Glomerular endothelial cell (primary cell): ENCODE data around the gene ZNF837. TPM values are rescaled to one million over a fixed set of nuclear protein-coding genes. Genes with fewer than 3 reads are reported as not detected.

Source experiments
- DNase-seq: peaks from one replicate; pipeline ENCODE4 v3.0.0-alpha.2; 2011; ENCODE audit warnings: low read depth, low spot score; ENCODE audit errors: extremely low read depth
- total RNA-seq: library from RNA; depleted of rRNA; stranded (reverse); fragments of >200 nt; gene quantifications from 2 replicates; pipeline ENCODE4 v1.2.3, GENCODE V29; 2015

ZNF837 gene
- total RNA-seq, 1 donor from 2014 or later = 5.3 TPM

DNA sequence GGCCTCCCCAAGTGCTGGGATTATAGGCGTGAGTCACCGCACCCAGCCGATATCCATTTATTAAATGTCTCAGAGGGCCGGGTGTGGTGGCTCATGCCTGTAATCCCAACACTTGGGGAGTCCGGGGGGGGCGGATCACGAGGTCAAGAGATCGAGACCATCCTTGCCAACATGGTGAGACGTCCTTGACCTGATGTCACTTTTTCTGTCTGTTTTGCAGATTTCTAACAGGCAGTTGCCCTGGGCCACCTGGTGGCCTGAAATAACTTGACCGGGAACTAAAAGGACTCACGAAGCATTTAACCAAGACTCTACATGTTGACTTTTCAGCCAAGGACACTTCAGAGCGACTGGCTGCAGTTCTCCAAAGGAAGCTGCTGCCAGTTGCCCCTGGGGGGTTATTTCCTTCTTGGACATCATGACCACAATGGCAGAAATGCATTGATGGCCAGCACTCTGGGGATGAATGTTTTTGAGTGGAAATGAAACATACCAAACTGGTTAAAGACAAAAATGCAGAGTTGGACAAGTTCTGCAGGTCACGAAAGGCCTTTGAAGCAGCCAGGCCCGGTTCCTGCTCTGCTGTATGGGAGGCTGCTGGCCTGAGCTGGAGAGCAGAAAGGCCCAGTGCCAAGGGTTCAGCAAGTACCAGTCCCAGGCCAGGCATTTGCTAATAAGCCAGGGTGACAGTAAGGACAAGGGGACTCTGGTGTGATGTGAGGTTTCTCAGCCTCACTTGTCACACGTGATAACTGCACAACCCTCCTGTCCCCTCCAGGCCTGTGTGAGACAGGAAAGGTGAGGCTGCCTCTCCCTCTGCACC, 8.3 kb downstream of the ZNF837 start:
- DNase-seq = no peak

DNA sequence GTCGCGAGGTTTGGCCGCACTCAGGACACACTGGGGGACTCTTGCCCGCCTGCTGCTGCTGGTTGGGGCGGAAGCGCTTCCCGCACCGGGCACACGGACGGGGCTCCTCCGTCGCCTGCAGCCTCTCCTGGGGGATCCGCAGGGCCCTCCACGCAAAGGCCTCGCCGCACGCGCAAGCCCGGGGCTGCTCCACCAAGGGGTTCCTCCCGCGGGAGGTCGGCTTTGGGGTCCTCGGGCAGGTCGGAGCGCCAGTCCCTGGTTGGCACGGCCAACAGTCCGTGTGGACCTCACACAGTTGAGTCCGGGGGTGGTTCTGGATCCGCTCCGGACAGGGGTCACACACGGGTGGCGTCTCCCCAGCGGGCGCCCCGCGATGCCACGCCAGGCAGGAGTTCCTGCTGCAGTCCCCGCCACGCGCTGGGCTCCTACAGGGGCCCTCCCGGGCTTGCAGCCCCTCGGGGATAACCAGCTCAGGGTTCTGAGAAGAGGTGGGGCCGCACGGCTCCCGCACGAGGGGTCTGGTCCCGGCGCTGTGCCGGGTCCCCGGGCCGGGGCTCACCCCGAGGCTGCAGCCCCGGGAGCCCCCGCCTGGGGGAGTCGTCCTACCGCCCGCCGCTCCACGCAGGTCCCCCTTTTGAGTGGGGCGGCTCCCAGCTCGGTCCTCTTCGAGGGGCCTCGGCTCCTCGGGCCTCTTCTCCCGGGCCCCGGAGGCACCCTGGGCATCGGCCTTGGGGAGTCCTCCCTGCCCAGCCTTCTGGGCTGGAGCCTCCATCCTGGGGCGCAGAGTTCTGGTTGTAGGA, 12.1 kb downstream of the ZNF837 start:
- DNase-seq = no peak

DNA sequence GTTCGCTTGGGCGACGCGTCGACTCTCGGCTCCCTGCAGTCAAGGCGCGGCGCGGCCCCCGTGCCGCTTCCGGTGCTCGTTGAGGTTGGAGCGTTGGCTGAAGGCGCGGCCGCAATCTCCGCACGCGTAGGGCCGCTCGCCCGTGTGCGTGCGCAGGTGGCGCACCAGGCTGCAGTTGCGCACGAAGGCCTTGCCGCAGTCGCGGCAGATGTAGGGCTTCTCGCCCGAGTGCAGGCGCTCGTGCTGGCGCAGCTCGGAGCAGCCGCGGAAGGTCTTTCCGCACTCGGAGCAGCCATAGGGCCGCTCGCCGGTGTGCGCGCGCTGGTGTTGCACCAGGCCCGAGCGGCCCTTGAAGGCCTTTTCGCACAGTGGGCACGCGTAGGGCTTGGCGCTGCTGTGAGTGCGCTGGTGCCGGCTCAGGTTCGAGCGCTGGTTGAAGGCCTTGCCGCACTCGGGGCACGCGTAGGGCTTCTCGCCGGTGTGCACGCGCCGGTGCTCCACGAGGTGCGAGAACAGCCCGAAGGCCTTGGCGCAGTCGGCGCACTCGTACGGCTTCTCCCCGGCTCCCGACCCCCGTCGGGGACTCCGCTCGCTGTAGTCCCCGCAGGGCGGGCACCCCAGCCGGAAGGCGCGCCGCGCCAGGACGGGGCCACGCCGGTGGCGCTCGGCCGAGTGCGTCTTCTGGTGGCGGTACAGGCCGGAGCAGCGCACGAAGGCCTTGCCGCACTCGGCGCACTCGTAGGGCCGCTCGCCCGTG, 13.0 kb downstream of the ZNF837 start:
- no peak for DNase-seq

GRCh38 chr19:58366585-58367430, 14.0 kb downstream of the ZNF837 start:
- no peak for DNase-seq

- DNase-seq = no peak
Observed at GRCh38 chr19:58364146-58364545, 16.7 kb downstream of the ZNF837 start.

GRCh38 chr19:58362272-58362994, 18.4 kb downstream of the ZNF837 start, which contains the start of gene ZNF497:
Gene ZNF497, minus strand, starts transcription at chr19:58362751. Its CDS starts 5,116 bp downstream, at chr19:58357635.
- DNase-seq = peak; percentile 50

- DNase-seq = no peak
Observed at GRCh38 chr19:58361900-58362271, 18.9 kb downstream of the ZNF837 start.

DNA sequence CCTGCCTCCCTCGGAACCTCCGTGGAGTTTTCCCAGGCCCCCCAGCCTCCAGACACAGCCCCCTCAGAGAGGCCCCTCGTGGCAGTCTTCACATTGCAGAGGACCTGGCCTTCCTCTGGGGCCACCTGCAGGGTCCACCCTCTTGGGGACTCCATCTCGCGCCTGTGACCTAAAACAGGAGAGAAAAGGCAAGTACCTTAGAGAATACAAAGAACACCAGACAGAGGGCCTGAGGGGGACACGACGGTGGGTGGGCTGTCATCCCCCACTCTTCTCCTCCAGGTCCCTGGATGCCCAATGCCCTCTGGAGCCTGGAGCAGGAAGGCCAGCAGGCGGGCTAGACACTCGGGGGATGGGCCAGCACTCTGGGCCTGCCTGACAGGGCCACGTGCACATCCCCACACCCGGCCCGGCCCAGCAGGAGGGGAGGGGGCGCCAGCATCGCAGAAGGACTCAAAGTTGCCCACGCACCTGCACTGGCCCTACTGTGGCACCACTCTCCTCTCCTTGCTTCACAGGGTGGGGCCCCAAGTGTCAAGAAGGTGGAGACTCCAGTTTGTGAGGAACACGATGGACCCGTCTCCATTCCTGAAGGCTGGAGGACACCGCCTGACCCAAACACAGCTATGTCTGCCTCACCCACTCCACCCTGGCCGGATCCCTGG, 23.2 kb downstream of the ZNF837 start:
- DNase-seq = no peak

GRCh38 chr19:58356766-58357480, 23.9 kb downstream of the ZNF837 start:
- DNase-seq = no peak

DNA sequence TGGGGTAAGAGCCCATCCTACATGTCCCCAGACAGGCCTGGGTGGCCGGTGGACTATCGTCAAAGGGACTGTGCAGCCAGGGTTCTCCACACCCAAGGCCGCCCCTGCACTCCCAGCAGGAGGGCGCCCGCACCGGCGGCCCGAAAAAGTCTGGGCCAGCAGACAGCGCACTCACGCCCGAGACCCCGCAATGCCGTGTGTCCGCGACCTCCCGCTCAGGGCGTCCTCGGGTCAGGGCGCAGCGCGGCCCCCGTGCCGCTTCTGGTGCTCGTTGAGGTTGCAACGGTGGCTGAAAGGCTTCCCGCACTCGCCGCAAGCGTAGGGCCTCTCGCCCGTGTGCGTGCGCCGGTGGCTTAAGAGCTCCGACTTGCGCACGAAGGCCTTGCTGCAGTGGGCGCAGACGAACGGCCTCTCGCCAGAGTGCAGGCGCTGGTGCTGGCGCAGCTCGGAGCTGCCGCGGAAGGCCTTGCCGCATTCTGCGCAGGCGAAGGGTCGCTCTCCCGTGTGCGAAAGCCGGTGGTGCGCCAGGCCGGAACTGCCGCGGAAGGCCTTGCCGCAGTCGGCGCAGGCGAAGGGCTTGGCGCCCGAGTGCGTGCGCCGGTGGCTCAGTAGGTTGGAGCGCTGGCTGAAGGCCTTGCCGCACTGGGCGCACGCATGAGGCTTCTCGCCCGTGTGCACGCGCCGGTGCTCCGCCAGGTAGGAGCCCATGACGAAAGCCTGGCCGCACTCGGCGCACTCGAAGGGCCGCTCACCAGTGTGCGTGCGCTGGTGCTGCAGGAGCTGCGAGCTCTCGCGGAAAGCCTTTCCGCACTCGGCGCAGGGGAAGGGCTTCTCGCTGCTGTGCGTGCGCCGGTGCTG, 24.7 kb downstream of the ZNF837 start:
- DNase-seq = no peak

DNA sequence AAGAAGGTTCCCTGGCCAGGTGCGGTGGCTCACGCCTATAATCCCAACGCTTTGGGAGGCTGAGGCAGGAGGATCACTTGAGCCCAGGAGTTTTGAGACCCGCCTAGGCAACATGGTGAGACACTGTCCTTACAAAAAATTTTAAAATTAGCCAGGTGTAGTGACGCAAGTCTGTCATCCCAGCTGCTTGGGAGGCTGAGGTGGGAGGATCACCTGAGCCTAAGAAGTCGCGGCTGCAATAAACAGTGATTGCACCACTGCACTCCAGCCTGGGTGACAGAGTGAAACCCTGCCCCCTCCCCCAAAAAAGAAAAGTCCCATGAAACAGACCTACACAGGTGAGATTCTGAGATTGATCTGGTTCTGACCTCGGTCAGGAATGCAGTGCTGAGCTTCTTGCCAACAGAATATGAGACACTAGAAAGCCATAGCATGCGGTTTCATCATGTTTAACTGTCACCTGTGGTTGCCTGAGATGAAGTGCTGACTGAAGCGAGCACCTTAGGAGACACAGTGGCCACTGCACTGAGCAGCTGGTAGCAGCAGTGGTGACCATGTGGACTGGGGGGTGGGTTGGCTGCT, 25.5 kb downstream of the ZNF837 start:
- DNase-seq = no peak

DNA sequence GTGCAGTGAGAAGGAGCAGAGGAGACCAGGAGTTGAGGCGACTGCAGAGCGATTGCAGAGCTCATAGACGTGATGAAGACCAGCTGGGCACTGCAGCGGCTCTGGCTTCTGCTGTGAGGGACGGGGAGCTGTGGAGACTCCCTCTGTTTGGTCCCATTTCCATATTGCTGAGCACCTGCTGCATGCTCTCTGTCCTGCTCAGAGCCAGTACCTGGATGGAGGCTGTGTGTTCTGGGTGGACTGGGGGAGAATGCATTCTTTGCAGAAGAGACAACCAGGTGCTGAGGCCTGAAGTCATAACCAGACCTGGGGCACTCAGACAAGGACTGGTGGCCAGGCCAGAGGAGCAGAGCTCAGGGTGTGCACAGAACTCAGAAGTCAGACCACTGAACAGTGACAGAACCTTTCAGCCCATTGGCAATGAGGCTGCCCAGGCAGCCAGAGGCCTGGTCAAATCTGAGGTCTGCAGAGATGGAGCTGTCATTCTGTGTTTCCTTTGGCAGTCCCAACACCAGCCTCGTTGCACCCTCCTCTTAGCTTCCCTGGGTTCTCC, 26.3 kb downstream of the ZNF837 start:
- no peak for DNase-seq

DNA sequence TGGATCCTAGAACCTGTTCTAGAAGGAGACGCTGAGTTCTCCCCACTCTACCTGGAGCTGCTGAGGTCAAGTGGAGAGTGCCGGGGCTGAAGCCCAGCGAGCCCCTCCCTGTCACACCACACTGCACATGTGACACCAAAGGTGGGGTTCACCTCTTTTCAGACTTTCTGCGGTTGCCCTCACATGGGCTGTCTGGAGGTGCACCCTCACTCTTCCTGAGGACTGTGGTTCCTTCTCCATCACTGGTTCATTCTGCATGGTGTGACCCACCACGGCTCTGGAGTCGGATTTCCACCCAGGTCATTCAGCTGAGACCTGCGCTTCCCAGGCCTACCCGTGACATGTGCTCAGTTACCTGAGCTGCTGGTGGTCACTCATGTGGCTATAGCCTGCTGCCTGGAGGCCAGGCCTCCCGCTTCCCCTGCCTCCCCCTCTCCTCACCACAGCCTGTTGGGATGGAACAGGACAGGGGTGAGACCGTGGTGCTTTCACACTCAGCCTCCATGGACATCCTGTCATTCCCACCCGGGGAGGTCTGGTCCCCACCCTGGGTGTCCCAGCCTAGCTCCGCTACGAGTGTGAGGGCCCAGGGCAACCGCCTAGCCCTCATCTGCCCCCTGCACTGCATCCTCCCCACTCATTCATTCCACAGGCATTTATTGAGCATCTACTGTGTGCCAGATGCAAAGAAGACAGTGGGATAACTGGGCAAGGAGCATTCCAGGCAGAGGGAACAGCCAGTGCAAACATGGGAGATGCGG, 26.9 kb downstream of the ZNF837 start:
- DNase-seq = no peak

GRCh38 chr19:58352760-58353671, 27.8 kb downstream of the ZNF837 start, which contains the start of gene A1BG:
Gene A1BG, minus strand, starts transcription at chr19:58353492. Its CDS starts 55 bp downstream, at chr19:58353437.
- no peak for DNase-seq
